Stomach (tissue), 9 donors: ENCODE measurements around the gene MBOAT2. TPM values are rescaled to one million over a fixed set of nuclear protein-coding genes. Genes with fewer than 3 reads are reported as not detected.

ENCODE experiments used
- DNase-seq, 2 donors: peaks; one replicate each; pipeline versions ENCODE4 v3.0.0 to v3.0.0-alpha.2; 2013 to 2019
- H3K27ac ChIP-seq, 5 donors: fragments of 200-600 bp in 4 of 5; sonication (generic) in 4 of 5; one replicate each; pipeline ENCODE4 v1.5.1; 2013 to 2019; ENCODE audit warnings: mild to moderate bottlenecking in 1 of 5, moderate library complexity in 1 of 5
- H3K27me3 ChIP-seq, 3 donors: fragments of 200-600 bp; sonication (generic); one replicate each; pipeline ENCODE4 v1.5.1; 2017 to 2019; ENCODE audit warnings: mixed run types in 1 of 3
- H3K36me3 ChIP-seq, 4 donors: fragments of 200-600 bp; sonication (generic); 1 replicate in 3 of 4; 2 replicates in 1 of 4; pipeline ENCODE4 v1.5.1; 2016 to 2019
- H3K4me1 ChIP-seq, 4 donors: fragments of 200-600 bp; sonication (generic); one replicate each; pipeline ENCODE4 v1.5.1; 2016 to 2019
- H3K4me3 ChIP-seq, 4 donors: fragments of 200-600 bp; sonication (generic) in 3 of 4; one replicate each; pipeline ENCODE4 v1.5.1; 2016 to 2019; ENCODE audit warnings: mild to moderate bottlenecking in 1 of 4
- H3K9me3 ChIP-seq, 4 donors: fragments of 200-600 bp; sonication (generic); one replicate each; pipeline ENCODE4 v1.5.1; 2016 to 2019
- EP300 ChIP-seq: sonication (generic); formaldehyde crosslinking; IDR thresholded peaks from one replicate; pipeline ENCODE4 v1.6.1; 2017; ENCODE audit warnings: antibody characterized with exemption
- POLR2A ChIP-seq, 4 donors: fragments of 450-650 bp; IDR thresholded peaks; one replicate each; pipeline ENCODE4 v1.6.1; 2016; ENCODE audit warnings: antibody characterized with exemption in 4 of 4, control low read depth in 2 of 4, mild to moderate bottlenecking in 1 of 4, moderate library complexity in 1 of 4
- POLR2AphosphoS5 ChIP-seq, 3 donors: sonication (generic); formaldehyde crosslinking; IDR thresholded peaks; one replicate each; pipeline ENCODE4 v1.6.1; 2016; ENCODE audit warnings: antibody characterized with exemption in 3 of 3
- WGBS, 5 donors: extraction: QIAGEN DNeasy Blood & Tissue Kit in 3 of 5; methylation state at CpG; one replicate each; pipeline versions ENCODE4 v1.1.5 to v1.1.7; 2013 to 2018; 5-methylcytosine and 5-hydroxymethylcytosine counted together
- intact Hi-C: fragments of 100-400 bp; cut with DNase I; formaldehyde crosslinking; loops from one replicate; pipeline ENCODE4 v1.15.1; 2023; ENCODE audit warnings: low total_unique reads
- polyA plus RNA-seq, 3 donors: library from polyadenylated mRNA; stranded (reverse); fragments of 200-250 nt; gene quantifications; one replicate each; pipeline ENCODE4 v1.2.3, GENCODE V29; 2013
- total RNA-seq, 5 donors: library from RNA; depleted of rRNA; stranded (reverse); fragments of >200 nt; gene quantifications; one replicate each; pipeline versions ENCODE4 v1.1.0 to v1.2.3, GENCODE V29; 2014 to 2016
- TF ChIP-seq, protein P1 (sequence below), 7 experiments: fragments of 450-650 bp in 4 of 7; fragments of 200-600 bp in 3 of 7; sonication (generic) in 3 of 7; IDR thresholded peaks; one replicate each; pipeline ENCODE4 v1.5.1; 2016 to 2019; ENCODE audit warnings: antibody characterized with exemption in 7 of 7, control low read depth in 2 of 7, mild to moderate bottlenecking in 1 of 7
- donor health status: healthy with polysubstance abuse.
- donor health status: Bipolar disorder and iron deficiency.
- donor health status: healthy.

The MBOAT2 gene
- total and polyA plus RNA-seq, 8 donors, result 2.2 to 65.5 (median 12.9) TPM

GRCh38 chr2:9032536-9033255, 29.2 kb upstream of the MBOAT2 start:
- no peaks in the 10 kb centered on the region for H3K27me3 ChIP-seq
- H3K9me3 ChIP-seq, result peaks cover 0 to 2% (median 0%) of the 10 kb centered on the region in 4 donors
- no peak overlapping the region for H3K4me3 ChIP-seq
- DNase-seq, result peak in 1 of 2 donors; percentile 8
- no peak for TF ChIP-seq POLR2A (IDR thresholded peaks at IDR 0.05)
- TF ChIP-seq, protein P1, sequence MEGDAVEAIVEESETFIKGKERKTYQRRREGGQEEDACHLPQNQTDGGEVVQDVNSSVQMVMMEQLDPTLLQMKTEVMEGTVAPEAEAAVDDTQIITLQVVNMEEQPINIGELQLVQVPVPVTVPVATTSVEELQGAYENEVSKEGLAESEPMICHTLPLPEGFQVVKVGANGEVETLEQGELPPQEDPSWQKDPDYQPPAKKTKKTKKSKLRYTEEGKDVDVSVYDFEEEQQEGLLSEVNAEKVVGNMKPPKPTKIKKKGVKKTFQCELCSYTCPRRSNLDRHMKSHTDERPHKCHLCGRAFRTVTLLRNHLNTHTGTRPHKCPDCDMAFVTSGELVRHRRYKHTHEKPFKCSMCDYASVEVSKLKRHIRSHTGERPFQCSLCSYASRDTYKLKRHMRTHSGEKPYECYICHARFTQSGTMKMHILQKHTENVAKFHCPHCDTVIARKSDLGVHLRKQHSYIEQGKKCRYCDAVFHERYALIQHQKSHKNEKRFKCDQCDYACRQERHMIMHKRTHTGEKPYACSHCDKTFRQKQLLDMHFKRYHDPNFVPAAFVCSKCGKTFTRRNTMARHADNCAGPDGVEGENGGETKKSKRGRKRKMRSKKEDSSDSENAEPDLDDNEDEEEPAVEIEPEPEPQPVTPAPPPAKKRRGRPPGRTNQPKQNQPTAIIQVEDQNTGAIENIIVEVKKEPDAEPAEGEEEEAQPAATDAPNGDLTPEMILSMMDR (IDR thresholded peaks at IDR 0.05), result no peak
- TF ChIP-seq POLR2AphosphoS5 (IDR thresholded peaks at IDR 0.05), result no peak
- TF ChIP-seq EP300, result no peak
- WGBS, 5 donors, result 38 to 58% (median 41%) methylated on average over 3 of the region's 3 CpGs
- peaks cover 0 to 18% (median 7%) of the 10 kb centered on the region in 4 donors for H3K4me1 ChIP-seq
- H3K27ac ChIP-seq, result no peak overlapping the region
- intact Hi-C loops, result no loop called here
- H3K36me3 ChIP-seq, result no peaks in the 10 kb centered on the region

DNA sequence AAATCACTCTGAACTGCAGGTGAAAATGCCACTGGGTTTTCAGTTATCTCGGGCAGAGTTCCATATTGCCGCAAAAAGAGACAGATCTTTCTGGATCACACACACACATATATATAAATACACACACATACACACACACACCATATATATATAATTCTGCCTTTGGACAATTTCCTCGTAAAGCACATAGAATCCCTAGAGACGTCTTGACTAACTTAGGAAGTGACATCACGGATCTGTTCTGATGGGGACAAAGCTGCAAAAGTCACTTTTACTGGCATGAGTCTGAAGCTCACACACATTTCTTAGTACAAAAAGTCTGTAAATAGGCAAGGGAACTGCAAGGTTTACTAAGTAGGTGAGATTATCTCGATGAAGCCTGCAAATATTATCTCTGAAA, 28.6 kb upstream of the MBOAT2 start:
- WGBS, 5 donors, result 44 to 67% (median 52%) methylated on average over 6 of the region's 6 CpGs
- Histone ChIP-seq H3K4me1 (peaks cover 0 to 18% (median 7%) of the 10 kb centered on the region in 4 donors), H3K27ac (no peak overlapping the region), H3K36me3 (no peaks in the 10 kb centered on the region), H3K27me3 (no peaks in the 10 kb centered on the region), H3K9me3 (no peaks in the 10 kb centered on the region), H3K4me3 (no peak overlapping the region)
- no peak for TF ChIP-seq POLR2A (IDR thresholded peaks at IDR 0.05)
- TF ChIP-seq, protein P1 (IDR thresholded peaks at IDR 0.05), result no peak
- no peak for TF ChIP-seq EP300
- no peak for TF ChIP-seq POLR2AphosphoS5 (IDR thresholded peaks at IDR 0.05)
- intact Hi-C loops, result no loop called here
- DNase-seq, result no peak

- Histone ChIP-seq H3K27me3 (no peaks in the 10 kb centered on the region), H3K4me3 (no peak overlapping the region), H3K36me3 (no peaks in the 10 kb centered on the region), H3K27ac (no peak overlapping the region), H3K9me3 (no peaks in the 10 kb centered on the region), H3K4me1 (peaks cover 0 to 18% (median 7%) of the 10 kb centered on the region in 4 donors)
- intact Hi-C loops, result no loop called here
- no peak for DNase-seq
- TF ChIP-seq POLR2A (IDR thresholded peaks at IDR 0.05) (no peak), POLR2AphosphoS5 (IDR thresholded peaks at IDR 0.05) (no peak), EP300 (no peak)
- TF ChIP-seq, protein P1 (IDR thresholded peaks at IDR 0.05), result no peak
These were observed 27.8 kb upstream of the MBOAT2 start for GRCh38 chr2:9031246-9031645.

GRCh38 chr2:9030841-9031240, 27.4 kb upstream of the MBOAT2 start:
- DNase-seq, result peak in 1 of 2 donors; percentile 28
- no peaks in the 10 kb centered on the region for H3K36me3 ChIP-seq
- H3K27ac ChIP-seq, result no peak overlapping the region
- TF ChIP-seq, protein P1 (IDR thresholded peaks at IDR 0.05), result no peak
- TF ChIP-seq EP300 (no peak), POLR2AphosphoS5 (IDR thresholded peaks at IDR 0.05) (no peak), POLR2A (IDR thresholded peaks at IDR 0.05) (no peak)
- no peak overlapping the region for H3K4me3 ChIP-seq
- peaks cover 0 to 18% (median 7%) of the 10 kb centered on the region in 4 donors for H3K4me1 ChIP-seq
- WGBS, 5 donors, result 20 to 32% (median 22%) methylated on average over 4 of the region's 4 CpGs
- no peaks in the 10 kb centered on the region for H3K27me3 ChIP-seq
- intact Hi-C loops, result no loop called here
- H3K9me3 ChIP-seq, result no peaks in the 10 kb centered on the region
